PC-9 (cell line): ENCODE results near the gene USP53. TPM values are rescaled to one million over a fixed set of nuclear protein-coding genes. Genes with fewer than 3 reads are reported as not detected.

Source experiments
- BruUV-seq: library from RNA; stranded (reverse); fragments of 400-500 nt; replicated peaks from 2 replicates; lab custom pipeline; 2021; lab: Mats Ljungman, UMichigan
- CTCF ChIA-PET: fragments of 300-600 bp; sonication (Branson Sonifier 250); formaldehyde crosslinking; loops from one replicate; lab custom pipeline; 2022; ENCODE audit warnings: antibody characterized with exemption; lab: Charles Lee
- POLR2A ChIA-PET: fragments of 300-600 bp; sonication (Branson Sonifier 250); formaldehyde crosslinking; loops from one replicate; lab custom pipeline; 2022; ENCODE audit warnings: antibody characterized with exemption; ENCODE audit not compliant: unreplicated experiment; lab: Charles Lee
- DNase-seq, 2 experiments: peaks; one replicate each; pipeline versions ENCODE4 v3.0.0 to v3.0.0-alpha.2; 2015 to 2022; ENCODE audit warnings: mixed read lengths in 1 of 2
- H2AFZ ChIP-seq: fragments of 200-600 bp; sonication (generic); 2 replicates; pipeline ENCODE4 v1.8.1; 2017; ENCODE audit warnings: antibody characterized with exemption
- H3F3A ChIP-seq: fragments of 200-600 bp; sonication (generic); 2 replicates; pipeline ENCODE4 v1.8.1; 2017; ENCODE audit warnings: antibody characterized with exemption, mild to moderate bottlenecking, low read depth; ENCODE audit not compliant: insufficient read depth
- H3K27ac ChIP-seq: fragments of 200-600 bp; sonication (generic); 2 replicates; pipeline ENCODE4 v1.6.1; 2016; ENCODE audit warnings: mixed run types
- H3K27me3 ChIP-seq: fragments of 200-600 bp; sonication (generic); 2 replicates; pipeline ENCODE4 v1.6.1; 2016; ENCODE audit warnings: low read depth, mixed run types; ENCODE audit not compliant: insufficient read depth
- H3K36me3 ChIP-seq: fragments of 200-600 bp; sonication (generic); 2 replicates; pipeline ENCODE4 v1.6.1; 2016; ENCODE audit warnings: low read depth, mixed run types
- H3K4me1 ChIP-seq: fragments of 200-600 bp; sonication (generic); replicated peaks from 2 replicates; pipeline ENCODE4 v1.6.1; 2016; ENCODE audit warnings: mixed run types; ENCODE audit not compliant: insufficient read depth
- H3K4me2 ChIP-seq: fragments of 200-600 bp; sonication (generic); 2 replicates; pipeline ENCODE4 v1.6.1; 2017; ENCODE audit warnings: mixed run types
- H3K4me3 ChIP-seq: fragments of 200-600 bp; sonication (generic); 2 replicates; pipeline ENCODE4 v1.6.1; 2016; ENCODE audit warnings: mixed run types
- H3K79me2 ChIP-seq: fragments of 200-600 bp; sonication (generic); 2 replicates; pipeline ENCODE4 v1.6.1; 2017; ENCODE audit warnings: low read depth, mixed run types
- H3K9me2 ChIP-seq: fragments of 200-600 bp; sonication (generic); 2 replicates; pipeline ENCODE4 v1.8.1; 2017; ENCODE audit warnings: mild to moderate bottlenecking; ENCODE audit not compliant: insufficient read depth
- H3K9me3 ChIP-seq: fragments of 200-600 bp; sonication (generic); 2 replicates; pipeline ENCODE4 v1.8.1; 2016; ENCODE audit warnings: low read depth; ENCODE audit not compliant: insufficient read depth
- H4K20me1 ChIP-seq: fragments of 200-600 bp; sonication (generic); 2 replicates; pipeline ENCODE4 v1.8.1; 2017; ENCODE audit not compliant: insufficient read depth
- EZH2 ChIP-seq: fragments of 200-600 bp; sonication (generic); IDR thresholded peaks from 2 replicates; pipeline ENCODE4 v1.8.0; 2017; ENCODE audit warnings: antibody characterized with exemption, low read depth
- intact Hi-C: fragments of 100-400 bp; cut with micrococcal nuclease; formaldehyde crosslinking; loops from one replicate; pipeline ENCODE4 v1.10.0; 2022; ENCODE audit not compliant: unreplicated experiment
- total RNA-seq: library from RNA; stranded (reverse); gene quantifications from 2 replicates; pipeline ENCODE4 v1.2.3, GENCODE V29; 2021
- TF ChIP-seq, protein P1 (sequence below): fragments of 200-600 bp; sonication (generic); conservative IDR thresholded peaks from 2 replicates; pipeline ENCODE4 v1.6.1; 2017; ENCODE audit warnings: mixed run types, antibody characterized with exemption, mild to moderate bottlenecking, moderate library complexity

The USP53 gene
- total RNA-seq, 1 experiment from 2014 or later = 19.3 TPM

DNA sequence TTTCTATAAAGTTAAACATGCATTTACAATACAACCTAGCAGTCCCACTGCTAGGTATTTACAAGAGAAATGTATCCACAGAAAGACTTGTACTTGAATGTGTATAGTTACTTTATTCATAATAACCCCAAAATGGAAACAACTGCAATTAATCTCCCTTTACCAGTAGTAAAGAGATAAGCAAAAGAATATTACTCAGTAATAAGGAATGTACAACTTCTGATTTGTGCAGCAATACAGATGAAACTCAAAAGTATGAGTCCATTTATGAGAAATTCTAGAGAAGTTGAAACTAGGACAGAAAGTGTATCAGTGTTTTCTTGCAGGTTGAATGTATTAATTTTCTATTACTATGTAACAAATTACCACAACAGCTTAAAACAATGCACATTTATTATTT lies 15.2 kb downstream of the USP53 start:
- H3K79me2 ChIP-seq = no peaks in the 10 kb centered on the region
- no peak overlapping the region for H3K27ac ChIP-seq
- ChIA-PET POLR2A (no interaction called here), CTCF (no interaction called here)
- no peaks in the 10 kb centered on the region for H3K27me3 ChIP-seq
- H4K20me1 ChIP-seq = no peaks in the 10 kb centered on the region
- H3K4me2 ChIP-seq = no peak overlapping the region
- no TSS peak for BruUV-seq
- H3K36me3 ChIP-seq = no peaks in the 10 kb centered on the region
- TF ChIP-seq EZH2 = no peak
- TF ChIP-seq, protein P1, sequence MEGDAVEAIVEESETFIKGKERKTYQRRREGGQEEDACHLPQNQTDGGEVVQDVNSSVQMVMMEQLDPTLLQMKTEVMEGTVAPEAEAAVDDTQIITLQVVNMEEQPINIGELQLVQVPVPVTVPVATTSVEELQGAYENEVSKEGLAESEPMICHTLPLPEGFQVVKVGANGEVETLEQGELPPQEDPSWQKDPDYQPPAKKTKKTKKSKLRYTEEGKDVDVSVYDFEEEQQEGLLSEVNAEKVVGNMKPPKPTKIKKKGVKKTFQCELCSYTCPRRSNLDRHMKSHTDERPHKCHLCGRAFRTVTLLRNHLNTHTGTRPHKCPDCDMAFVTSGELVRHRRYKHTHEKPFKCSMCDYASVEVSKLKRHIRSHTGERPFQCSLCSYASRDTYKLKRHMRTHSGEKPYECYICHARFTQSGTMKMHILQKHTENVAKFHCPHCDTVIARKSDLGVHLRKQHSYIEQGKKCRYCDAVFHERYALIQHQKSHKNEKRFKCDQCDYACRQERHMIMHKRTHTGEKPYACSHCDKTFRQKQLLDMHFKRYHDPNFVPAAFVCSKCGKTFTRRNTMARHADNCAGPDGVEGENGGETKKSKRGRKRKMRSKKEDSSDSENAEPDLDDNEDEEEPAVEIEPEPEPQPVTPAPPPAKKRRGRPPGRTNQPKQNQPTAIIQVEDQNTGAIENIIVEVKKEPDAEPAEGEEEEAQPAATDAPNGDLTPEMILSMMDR = no peak
- H3K4me3 ChIP-seq = no peak overlapping the region
- intact Hi-C loops = no loop called here
- no peaks in the 10 kb centered on the region for H3K9me2 ChIP-seq
- H3K9me3 ChIP-seq = no peaks in the 10 kb centered on the region
- DNase-seq = no peak
- no peaks in the 10 kb centered on the region for H3K4me1 ChIP-seq
- no peak overlapping the region for H2AFZ ChIP-seq
- no peaks in the 10 kb centered on the region for H3F3A ChIP-seq

DNA sequence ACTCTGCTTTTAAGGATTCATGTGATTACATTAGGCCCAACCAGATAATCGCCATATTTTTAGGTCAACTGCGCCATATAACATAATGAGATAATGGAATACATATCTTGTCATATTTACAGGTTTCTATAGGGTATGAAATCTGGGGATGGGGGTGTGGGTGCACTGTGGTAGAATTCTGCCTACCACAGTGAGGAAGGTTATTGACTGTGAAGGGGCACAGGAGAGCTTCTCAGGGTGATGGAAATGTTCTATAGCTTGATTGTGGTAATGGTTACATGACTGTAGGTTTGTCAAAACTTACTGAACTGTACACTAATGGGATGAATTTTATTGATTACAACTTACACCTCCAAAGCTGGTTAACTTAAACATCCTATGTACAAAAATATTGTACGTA lies 15.9 kb downstream of the USP53 start:
- Histone ChIP-seq H3K36me3 (no peaks in the 10 kb centered on the region), H2AFZ (no peak overlapping the region), H3K9me3 (no peaks in the 10 kb centered on the region), H3K9me2 (no peaks in the 10 kb centered on the region), H3K4me1 (no peaks in the 10 kb centered on the region), H3K4me2 (no peak overlapping the region), H3K27ac (no peak overlapping the region), H3F3A (no peaks in the 10 kb centered on the region), H4K20me1 (no peaks in the 10 kb centered on the region; the same call in 1 of the 2 replicates), H3K79me2 (peaks cover 6% of the 10 kb centered on the region; the same call in 1 of the 2 replicates), H3K27me3 (no peaks in the 10 kb centered on the region), H3K4me3 (no peak overlapping the region)
- intact Hi-C loops = no loop called here
- DNase-seq = no peak
- POLR2A ChIA-PET = no interaction called here
- TF ChIP-seq, protein P1 = no peak
- no peak for TF ChIP-seq EZH2
- CTCF ChIA-PET = no interaction called here
- BruUV-seq = no TSS peak

- ChIA-PET CTCF (no interaction called here), POLR2A (no interaction called here)
- Histone ChIP-seq H3K36me3 (no peaks in the 10 kb centered on the region), H3K4me1 (no peaks in the 10 kb centered on the region), H3K9me3 (no peaks in the 10 kb centered on the region), H3F3A (no peaks in the 10 kb centered on the region), H2AFZ (no peak overlapping the region), H3K27me3 (no peaks in the 10 kb centered on the region), H3K9me2 (no peaks in the 10 kb centered on the region), H3K4me3 (no peak overlapping the region), H3K79me2 (peaks cover 10% of the 10 kb centered on the region; the same call in 1 of the 2 replicates), H3K27ac (no peak overlapping the region), H3K4me2 (no peak overlapping the region), H4K20me1 (no peaks in the 10 kb centered on the region; the same call in 1 of the 2 replicates)
- no peak for DNase-seq
- intact Hi-C loops = no loop called here
- TF ChIP-seq, protein P1 = no peak
- no peak for TF ChIP-seq EZH2
- BruUV-seq = no TSS peak
These were observed 17.6 kb downstream of the USP53 start for GRCh38 chr4:119229908-119230687.
